T-helper 17 cell (primary cell): ENCODE data around the gene ARFIP2. TPM values are rescaled to one million over a fixed set of nuclear protein-coding genes. Genes with fewer than 3 reads are reported as not detected.
"Not testable (repeated sequence)": the region's sequence is repeated elsewhere in the genome, so short reads cannot be mapped to it uniquely, and the experiment has no call there.

Source experiments
- ATAC-seq: fragments of 150-1000 bp; cut with Tn5 transposase; 2 replicates; pipeline ENCODE4 v1.10.0; 2021; ENCODE audit warnings: mild to moderate bottlenecking, moderate library complexity
- DNase-seq, 3 donors: peaks; one replicate each; pipeline versions ENCODE4 v3.0.0 to v3.0.0-alpha.2; 2020 to 2021
- H3K9me3 ChIP-seq: one replicate; pipeline ENCODE4 v1.7.0; 2013; ENCODE audit warnings: low read length, mild to moderate bottlenecking; ENCODE audit not compliant: control insufficient read depth, poor library complexity, severe bottlenecking
- H3K27ac Mint-ChIP-seq: one replicate; pipeline ENCODE4 v1.8.0; 2022; ENCODE audit warnings: mild to moderate bottlenecking, moderate library complexity, mixed read lengths
- H3K27me3 Mint-ChIP-seq: one replicate; pipeline ENCODE4 v1.8.0; 2022; ENCODE audit warnings: mixed read lengths
- H3K36me3 Mint-ChIP-seq: one replicate; pipeline ENCODE4 v1.8.0; 2022; ENCODE audit warnings: low read depth, mixed read lengths
- H3K4me1 Mint-ChIP-seq: one replicate; pipeline ENCODE4 v1.8.0; 2022; ENCODE audit warnings: mild to moderate bottlenecking, mixed read lengths
- H3K4me3 Mint-ChIP-seq: one replicate; pipeline ENCODE4 v1.8.0; 2022; ENCODE audit warnings: mild to moderate bottlenecking, moderate library complexity, mixed read lengths
- total RNA-seq, 4 donors: library from RNA in 2 of 4; stranded (reverse) in 2 of 4; gene quantifications; one replicate each; pipeline ENCODE4 v1.2.3 and lab custom pipeline; 2022 to 2026

ARFIP2 gene
- total RNA-seq (10 to 100 TPM; 53.3 to 58.6 TPM), total RNA-seq (lab: John Stamatoyannopoulos, UW) (54.0 to 67.8 reads per million in 2 donors)

DNA sequence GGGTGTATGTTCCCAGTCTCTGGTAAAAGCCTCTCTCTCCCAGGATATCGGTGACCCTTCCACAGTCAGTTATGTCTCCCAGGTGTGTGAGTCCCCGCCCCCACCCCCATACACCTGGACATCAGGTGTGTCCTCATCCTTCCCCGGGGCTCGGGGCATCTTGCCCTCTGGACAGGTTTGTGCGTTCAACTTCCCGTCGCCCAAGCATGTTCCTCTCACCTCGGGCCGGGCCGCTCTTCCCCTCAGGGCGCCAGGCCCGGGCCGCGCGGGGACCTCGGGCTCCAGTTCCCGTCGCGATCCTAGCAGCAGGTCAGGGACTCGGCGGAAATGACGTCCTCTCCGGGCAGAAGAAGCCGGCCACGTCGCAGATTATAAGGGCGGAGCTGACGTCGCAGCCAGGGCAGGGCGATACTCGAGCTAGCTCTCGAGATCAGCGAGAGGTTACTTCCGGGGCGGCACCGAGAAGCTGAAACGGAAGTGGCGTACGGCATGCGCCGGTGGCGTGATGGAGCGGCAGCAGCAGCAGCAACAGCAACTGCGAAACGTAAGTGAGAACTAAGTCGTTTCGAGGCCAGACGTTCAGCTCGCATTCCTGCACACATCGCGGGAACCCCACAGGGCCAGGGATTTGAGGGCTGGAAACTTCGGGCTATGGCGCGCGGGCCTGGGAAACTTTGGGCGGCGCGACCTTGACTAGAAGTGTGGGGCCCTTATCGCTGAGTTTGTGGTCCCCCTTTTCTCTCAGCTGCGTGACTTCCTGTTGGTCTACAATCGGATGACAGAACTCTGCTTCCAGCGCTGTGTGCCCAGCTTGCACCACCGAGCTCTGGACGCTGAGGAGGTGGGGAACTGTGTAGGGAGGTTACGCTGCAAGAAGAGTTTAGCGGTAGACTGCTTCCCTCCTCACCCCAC, at the start of gene ARFIP2, which contains the start of gene TIMM10B:
Gene ARFIP2, minus strand, starts transcription at position 320 of the 912 bp plus-strand sequence. CDS start 910 bp downstream, outside the sequence.
Gene TIMM10B, plus strand, starts transcription at position 490 of the 912 bp plus-strand sequence. Its CDS starts 16 bp downstream, at position 506.
- H3K4me3 Mint-ChIP-seq: peak within 1 kb of the TSS; percentile 96
- H3K36me3 Mint-ChIP-seq: peaks cover 17% of the 10 kb centered on the region
- peaks cover 28% of the 10 kb centered on the region for H3K4me1 Mint-ChIP-seq
- no peaks in the 10 kb centered on the region for H3K9me3 ChIP-seq
- H3K27ac Mint-ChIP-seq: peak within 1 kb of the TSS; percentile 94
- no peaks in the 10 kb centered on the region for H3K27me3 Mint-ChIP-seq
- ATAC-seq (peak; percentile 96), DNase-seq (peak; percentile 89 to 93 (median 90))

- H3K27ac Mint-ChIP-seq: no peak overlapping the region
- H3K9me3 ChIP-seq: no peaks in the 10 kb centered on the region
- H3K4me1 Mint-ChIP-seq: peaks cover 17% of the 10 kb centered on the region
- DNase-seq (no peak), ATAC-seq (no peak)
- no peak overlapping the region for H3K4me3 Mint-ChIP-seq
- H3K27me3 Mint-ChIP-seq: no peaks in the 10 kb centered on the region
- peaks cover 2% of the 10 kb centered on the region for H3K36me3 Mint-ChIP-seq
Measured at GRCh38 chr11:6530848-6531247, 49.7 kb upstream of the ARFIP2 start.

- H3K36me3 Mint-ChIP-seq: peaks cover 5% of the 10 kb centered on the region
- DNase-seq: no peak
- no peaks in the 10 kb centered on the region for H3K9me3 ChIP-seq
- H3K27me3 Mint-ChIP-seq: no peaks in the 10 kb centered on the region
- peaks cover 19% of the 10 kb centered on the region for H3K4me1 Mint-ChIP-seq
- ATAC-seq: no peak
- H3K27ac Mint-ChIP-seq: peak overlapping the region; percentile 61
- no peak overlapping the region for H3K4me3 Mint-ChIP-seq
Measured at GRCh38 chr11:6529266-6529665, 48.1 kb upstream of the ARFIP2 start.

GRCh38 chr11:6526411-6527135, 45.4 kb upstream of the ARFIP2 start:
- ATAC-seq: no peak
- H3K36me3 Mint-ChIP-seq: peaks cover 9% of the 10 kb centered on the region
- peak overlapping the region; percentile 94 for H3K27ac Mint-ChIP-seq
- H3K9me3 ChIP-seq: no peaks in the 10 kb centered on the region
- H3K4me3 Mint-ChIP-seq: peak overlapping the region; percentile 69
- no peaks in the 10 kb centered on the region for H3K27me3 Mint-ChIP-seq
- no peak for DNase-seq
- H3K4me1 Mint-ChIP-seq: peaks cover 24% of the 10 kb centered on the region

DNA sequence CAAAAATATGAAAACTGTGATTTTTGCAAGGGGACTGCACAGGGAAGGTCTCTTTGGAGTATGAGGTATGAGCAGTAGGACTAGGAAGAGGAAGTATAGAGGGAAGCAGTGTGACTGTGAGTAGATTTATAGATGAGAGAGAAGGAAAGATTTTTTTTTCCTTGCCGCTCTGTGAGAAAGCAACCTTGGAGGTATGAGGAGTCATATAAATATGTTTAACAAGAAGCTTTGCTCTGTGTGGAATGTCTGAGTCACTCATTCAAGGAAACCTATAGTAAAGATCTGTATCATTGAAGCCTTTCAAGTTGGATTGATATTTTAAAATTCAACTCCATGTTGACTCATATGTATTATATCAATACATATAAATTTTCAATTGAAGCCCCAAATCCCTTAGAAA, 42.1 kb upstream of the ARFIP2 start:
- no peaks in the 10 kb centered on the region for H3K27me3 Mint-ChIP-seq
- H3K36me3 Mint-ChIP-seq: peaks cover 18% of the 10 kb centered on the region
- no peaks in the 10 kb centered on the region for H3K9me3 ChIP-seq
- peaks cover 24% of the 10 kb centered on the region for H3K4me1 Mint-ChIP-seq
- ATAC-seq (no peak), DNase-seq (no peak)
- no peak overlapping the region for H3K27ac Mint-ChIP-seq
- no peak overlapping the region for H3K4me3 Mint-ChIP-seq

- ATAC-seq, H3K4me3 Mint-ChIP-seq, H3K27ac Mint-ChIP-seq, H3K9me3 ChIP-seq, H3K27me3 Mint-ChIP-seq, DNase-seq: not testable (repeated sequence)
- Mint-ChIP-seq H3K36me3 (peaks cover 18% of the 10 kb centered on the region), H3K4me1 (peaks cover 21% of the 10 kb centered on the region)
Measured at GRCh38 chr11:6521946-6522345, 40.8 kb upstream of the ARFIP2 start.

GRCh38 chr11:6520265-6520664, 39.1 kb upstream of the ARFIP2 start:
- Mint-ChIP-seq H3K4me3 (no peak overlapping the region), H3K27ac (no peak overlapping the region), H3K4me1 (peaks cover 9% of the 10 kb centered on the region), H3K27me3 (no peaks in the 10 kb centered on the region), H3K36me3 (peaks cover 23% of the 10 kb centered on the region)
- no peak for ATAC-seq
- DNase-seq: no peak
- no peaks in the 10 kb centered on the region for H3K9me3 ChIP-seq

- no peaks in the 10 kb centered on the region for H3K27me3 Mint-ChIP-seq
- peaks cover 15% of the 10 kb centered on the region for H3K36me3 Mint-ChIP-seq
- H3K9me3 ChIP-seq: no peaks in the 10 kb centered on the region
- DNase-seq (no peak), ATAC-seq (no peak)
- no peaks in the 10 kb centered on the region for H3K4me1 Mint-ChIP-seq
- no peak overlapping the region for H3K27ac Mint-ChIP-seq
- no peak overlapping the region for H3K4me3 Mint-ChIP-seq
Measured at GRCh38 chr11:6516865-6517264, 35.7 kb upstream of the ARFIP2 start.

DNA sequence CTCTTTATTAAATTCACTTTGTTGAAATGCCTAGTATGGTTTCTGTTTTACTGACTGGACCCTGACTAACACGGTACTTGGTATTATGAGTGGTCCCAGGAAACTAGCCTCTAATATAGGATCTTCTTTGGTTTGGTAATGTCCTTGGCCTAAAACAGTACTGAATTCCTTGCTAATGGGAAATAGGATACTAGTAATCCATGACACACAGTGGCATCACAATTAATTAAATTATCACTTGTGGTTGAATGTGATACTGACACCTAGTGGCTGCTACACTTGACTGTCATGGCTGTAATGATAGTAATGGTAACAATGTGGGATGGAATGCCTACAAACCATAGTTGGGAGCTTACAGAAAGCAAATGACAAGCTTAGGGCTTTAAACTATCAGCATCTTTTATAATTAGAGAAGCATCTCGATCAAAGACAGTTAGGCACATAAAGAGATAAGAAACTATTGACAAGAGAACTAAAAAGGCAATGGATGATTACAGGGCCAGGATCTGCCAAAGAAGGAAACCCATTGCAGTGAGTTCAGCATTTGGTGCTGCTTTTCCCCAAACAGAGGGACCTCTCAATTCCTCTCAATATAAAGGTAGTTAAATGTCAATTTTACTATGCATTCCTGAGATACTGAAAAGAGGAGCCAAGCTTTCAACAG, 24.6 kb upstream of the ARFIP2 start:
- H3K36me3 Mint-ChIP-seq: peaks cover 19% of the 10 kb centered on the region
- H3K4me3 Mint-ChIP-seq: no peak overlapping the region
- H3K4me1 Mint-ChIP-seq: peaks cover 17% of the 10 kb centered on the region
- H3K9me3 ChIP-seq: no peaks in the 10 kb centered on the region
- H3K27me3 Mint-ChIP-seq: no peaks in the 10 kb centered on the region
- ATAC-seq (peak; percentile 68), DNase-seq (no peak)
- H3K27ac Mint-ChIP-seq: no peak overlapping the region

GRCh38 chr11:6504166-6504565, 23.0 kb upstream of the ARFIP2 start:
- H3K27me3 Mint-ChIP-seq: no peaks in the 10 kb centered on the region
- no peak overlapping the region for H3K27ac Mint-ChIP-seq
- ATAC-seq (no peak), DNase-seq (no peak)
- H3K36me3 Mint-ChIP-seq: peaks cover 19% of the 10 kb centered on the region
- H3K4me3 Mint-ChIP-seq: no peak overlapping the region
- no peaks in the 10 kb centered on the region for H3K9me3 ChIP-seq
- H3K4me1 Mint-ChIP-seq: peaks cover 18% of the 10 kb centered on the region

DNA sequence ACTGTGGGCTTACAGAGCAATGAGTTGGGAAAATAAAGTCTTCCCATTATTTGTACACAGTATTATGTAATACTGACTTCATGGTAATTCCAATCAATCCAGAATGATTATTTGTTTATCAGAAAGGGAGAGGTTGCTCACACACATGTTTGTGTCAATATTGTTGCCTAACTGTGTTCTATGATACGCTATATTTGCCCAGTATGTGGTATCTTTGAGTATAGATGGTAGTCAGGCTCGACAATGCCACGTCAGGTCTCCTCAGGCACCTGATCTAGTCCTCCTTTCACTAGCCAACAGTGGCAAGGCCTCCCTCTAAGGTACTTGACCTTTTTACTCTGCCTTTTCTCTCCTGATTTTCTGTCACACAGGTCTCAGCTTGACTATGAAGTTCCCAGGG, 21.3 kb upstream of the ARFIP2 start:
- peak overlapping the region; percentile 95 for H3K27ac Mint-ChIP-seq
- no peak overlapping the region for H3K4me3 Mint-ChIP-seq
- H3K27me3 Mint-ChIP-seq: no peaks in the 10 kb centered on the region
- H3K36me3 Mint-ChIP-seq: peaks cover 16% of the 10 kb centered on the region
- ATAC-seq: no peak
- DNase-seq: no peak
- H3K4me1 Mint-ChIP-seq: peaks cover 16% of the 10 kb centered on the region
- no peaks in the 10 kb centered on the region for H3K9me3 ChIP-seq

- no peak overlapping the region for H3K27ac Mint-ChIP-seq
- no peak for DNase-seq
- no peak for ATAC-seq
- H3K27me3 Mint-ChIP-seq: no peaks in the 10 kb centered on the region
- no peaks in the 10 kb centered on the region for H3K9me3 ChIP-seq
- peaks cover 25% of the 10 kb centered on the region for H3K36me3 Mint-ChIP-seq
- H3K4me3 Mint-ChIP-seq: no peak overlapping the region
- H3K4me1 Mint-ChIP-seq: peaks cover 26% of the 10 kb centered on the region
Measured at GRCh38 chr11:6498544-6498943, 17.4 kb upstream of the ARFIP2 start.

- DNase-seq: no peak
- no peak for ATAC-seq
- peaks cover 23% of the 10 kb centered on the region for H3K36me3 Mint-ChIP-seq
- H3K27me3 Mint-ChIP-seq: no peaks in the 10 kb centered on the region
- H3K4me1 Mint-ChIP-seq: peaks cover 29% of the 10 kb centered on the region
- no peaks in the 10 kb centered on the region for H3K9me3 ChIP-seq
- H3K4me3 Mint-ChIP-seq: no peak overlapping the region
- H3K27ac Mint-ChIP-seq: no peak overlapping the region
Measured at GRCh38 chr11:6498121-6498520, 17.0 kb upstream of the ARFIP2 start.
